ENCODE measurements around the gene SWT1.
A peak's percentile ranks its signal among the peaks of the same experiment; 100 is the strongest.
"Not testable (repeated sequence)": the region's sequence is repeated elsewhere in the genome, so short reads cannot be mapped to it uniquely, and the experiment has no call there.

The SWT1 gene

GRCh38 chr1:185250063-185250462 is 93.1 kb downstream of the SWT1 start:
- DNase-seq = no peak

DNA sequence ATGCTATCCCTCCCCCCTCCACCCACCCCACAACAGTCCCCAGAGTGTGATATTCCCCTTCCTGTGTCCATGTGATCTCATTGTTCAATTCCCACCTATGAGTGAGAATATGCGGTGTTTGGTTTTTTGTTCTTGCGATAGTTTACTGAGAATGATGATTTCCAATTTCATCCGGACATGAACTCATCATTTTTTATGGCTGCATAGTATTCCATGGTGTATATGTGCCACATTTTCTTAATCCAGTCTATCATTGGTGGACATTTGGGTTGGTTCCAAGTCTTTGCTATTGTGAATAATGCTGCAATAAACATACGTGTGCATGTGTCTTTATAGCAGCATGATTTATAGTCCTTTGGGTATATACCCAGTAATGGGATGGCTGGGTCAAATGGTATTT is 95.0 kb downstream of the SWT1 start:
- DNase-seq = not testable (repeated sequence)

- DNase-seq = not testable (repeated sequence)
These were observed 95.4 kb downstream of the SWT1 start for GRCh38 chr1:185252404-185252803.

- DNase-seq = not testable (repeated sequence)
These were observed 98.6 kb downstream of the SWT1 start for GRCh38 chr1:185255595-185255994.

DNA sequence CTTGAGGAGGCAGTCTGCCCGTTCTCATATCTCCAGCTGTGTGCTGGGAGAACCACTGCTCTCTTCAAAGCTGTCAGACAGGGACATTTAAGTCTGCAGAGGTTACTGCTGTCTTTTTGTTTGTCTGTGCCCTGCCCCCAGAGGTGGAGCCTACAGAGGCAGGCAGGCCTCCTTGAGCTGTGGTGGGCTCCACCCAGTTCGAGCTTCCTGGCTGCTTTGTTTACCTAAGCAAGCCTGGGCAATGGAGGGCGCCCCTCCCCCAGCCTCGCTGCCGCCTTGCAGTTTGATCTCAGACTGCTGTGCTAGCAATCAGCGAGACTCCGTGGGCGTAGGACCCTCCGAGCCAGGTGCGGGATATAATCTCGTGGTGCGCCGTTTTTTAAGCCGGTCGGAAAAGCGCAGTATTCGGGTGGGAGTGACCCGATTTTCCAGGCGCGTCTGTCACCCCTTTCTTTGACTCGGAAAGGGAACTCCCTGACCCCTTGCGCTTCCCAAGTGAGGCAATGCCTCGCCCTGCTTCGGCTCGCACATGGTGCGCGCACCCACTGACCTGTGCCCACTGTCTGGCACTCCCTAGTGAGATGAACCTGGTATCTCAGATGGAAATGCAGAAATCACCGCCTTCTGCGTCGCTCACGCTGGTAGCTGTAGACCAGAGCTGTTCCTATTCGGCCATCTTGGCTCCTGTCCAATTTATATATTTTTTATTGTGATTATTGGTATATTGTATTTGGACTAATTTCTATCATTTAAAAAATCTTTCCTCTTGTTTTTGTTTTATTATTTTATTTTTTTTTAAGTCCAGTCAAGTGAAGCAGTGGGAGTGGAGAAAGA is 100.4 kb downstream of the SWT1 start:
- DNase-seq = peak; percentile 7

DNA sequence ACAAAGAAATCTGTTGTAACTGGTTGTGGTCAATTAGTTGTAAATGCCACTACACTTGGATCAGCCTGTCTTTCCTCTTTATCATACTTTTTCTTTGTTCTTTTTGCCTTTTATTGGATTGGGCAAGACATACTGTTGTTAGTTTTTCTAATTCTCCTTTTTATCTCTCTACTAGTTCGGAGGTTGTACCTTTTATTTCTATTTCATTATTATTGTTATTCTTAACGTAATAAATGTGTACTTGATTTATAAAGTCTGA is 100.9 kb downstream of the SWT1 start:
- DNase-seq = no peak

DNA sequence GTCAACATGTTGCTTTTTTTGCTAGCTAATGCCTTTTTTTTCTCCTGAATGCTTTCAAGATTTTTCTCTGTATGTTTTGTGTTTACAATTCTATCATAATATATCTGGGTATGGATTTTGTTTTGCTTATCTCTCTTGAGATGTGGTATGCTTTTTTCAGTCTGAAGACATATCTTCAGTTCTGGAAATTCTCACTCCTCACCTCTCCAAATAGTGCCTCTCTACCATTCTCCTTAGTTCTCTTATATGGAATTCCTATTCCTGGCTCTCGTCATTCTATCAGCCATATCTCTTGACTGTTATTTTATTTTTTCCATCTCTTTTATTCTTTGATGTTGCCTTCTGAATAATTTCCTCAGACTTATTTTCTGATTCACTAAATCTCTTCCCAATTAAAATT is 101.7 kb downstream of the SWT1 start:
- no peak for DNase-seq

- no peak for DNase-seq
These were observed 103.6 kb downstream of the SWT1 start for GRCh38 chr1:185260611-185261010.

DNA sequence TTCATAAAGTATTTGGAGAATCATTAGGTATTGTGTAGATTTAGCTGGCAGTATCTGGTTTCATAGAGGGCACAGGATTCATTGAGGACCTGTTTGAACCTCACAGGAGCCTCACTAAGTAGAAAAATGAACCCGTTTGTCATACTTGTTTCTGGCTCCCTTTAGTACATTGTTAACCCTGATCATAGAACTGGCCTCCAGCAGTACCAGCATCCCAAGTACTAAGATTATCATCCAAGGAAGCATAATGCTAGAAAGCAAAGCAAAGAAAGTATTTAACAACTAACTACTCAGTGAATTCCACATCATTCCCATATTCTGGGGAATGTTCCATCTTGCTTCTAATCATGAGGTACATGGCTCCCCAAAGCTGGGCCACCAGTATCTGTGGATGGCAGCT is 105.2 kb downstream of the SWT1 start:
- DNase-seq = no peak

DNA sequence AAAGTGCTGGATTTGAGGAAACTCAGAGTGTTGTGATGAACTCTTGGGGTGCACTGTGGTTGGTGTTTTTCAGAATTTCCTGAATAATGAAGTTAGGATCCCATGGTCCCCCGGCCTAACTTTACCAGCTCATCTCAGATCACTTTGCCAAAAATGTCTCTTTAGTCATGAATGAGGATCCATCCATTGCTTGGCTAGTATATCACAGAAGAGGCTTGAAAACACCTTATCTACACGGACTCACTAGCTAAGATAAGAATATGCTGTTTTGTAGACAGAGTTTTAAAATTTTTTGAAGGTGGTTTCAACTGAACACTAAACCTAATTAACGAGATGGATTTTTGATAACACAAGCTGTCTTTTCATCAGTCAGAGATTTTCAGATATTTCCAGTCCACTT is 106.3 kb downstream of the SWT1 start:
- DNase-seq = no peak

DNA sequence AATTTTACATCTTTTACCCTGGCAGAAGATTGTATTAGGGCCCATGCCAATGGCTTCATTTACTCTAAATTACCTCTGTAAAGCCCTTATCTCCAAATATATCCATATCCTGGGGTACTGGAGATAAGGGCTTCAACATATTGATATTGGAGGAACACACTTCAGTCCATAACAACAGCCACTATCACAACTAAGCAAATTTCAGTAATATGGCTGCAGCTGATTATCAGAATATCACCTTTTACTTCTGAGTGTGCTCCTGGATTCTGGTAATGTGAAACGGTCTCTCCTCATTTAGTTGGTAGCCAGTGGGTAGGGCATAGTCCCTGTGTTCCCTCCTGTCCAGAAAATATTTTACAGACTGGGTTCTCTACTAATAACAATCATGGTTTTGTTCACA is 106.8 kb downstream of the SWT1 start:
- DNase-seq = no peak

DNA sequence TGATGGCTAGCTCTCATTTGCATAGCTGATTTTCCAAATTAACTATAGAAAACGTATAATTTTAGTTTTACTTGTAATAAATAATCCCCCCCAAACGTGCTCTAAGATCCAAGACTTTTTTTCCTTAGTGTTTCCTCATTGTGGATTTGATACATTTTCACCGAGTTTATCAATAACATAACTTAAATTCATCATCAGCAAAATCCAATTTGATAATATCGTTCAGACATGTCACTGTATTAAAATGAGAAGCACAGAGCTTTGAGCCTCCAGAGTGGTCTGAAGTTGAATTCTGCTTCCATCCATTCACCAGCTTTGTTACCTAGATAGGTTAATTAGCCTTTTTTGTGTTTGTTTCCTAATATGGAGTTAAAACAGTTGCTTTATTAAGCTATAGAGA is 108.3 kb downstream of the SWT1 start:
- no peak for DNase-seq

GRCh38 chr1:185267301-185267700 is 110.3 kb downstream of the SWT1 start:
- DNase-seq = no peak

- no peak for DNase-seq
These were observed 110.7 kb downstream of the SWT1 start for GRCh38 chr1:185267701-185268100.

- no peak for DNase-seq
These were observed 111.4 kb downstream of the SWT1 start for GRCh38 chr1:185268352-185268751.

- DNase-seq = no peak
These were observed 115.0 kb downstream of the SWT1 start for GRCh38 chr1:185271921-185272320.

DNA sequence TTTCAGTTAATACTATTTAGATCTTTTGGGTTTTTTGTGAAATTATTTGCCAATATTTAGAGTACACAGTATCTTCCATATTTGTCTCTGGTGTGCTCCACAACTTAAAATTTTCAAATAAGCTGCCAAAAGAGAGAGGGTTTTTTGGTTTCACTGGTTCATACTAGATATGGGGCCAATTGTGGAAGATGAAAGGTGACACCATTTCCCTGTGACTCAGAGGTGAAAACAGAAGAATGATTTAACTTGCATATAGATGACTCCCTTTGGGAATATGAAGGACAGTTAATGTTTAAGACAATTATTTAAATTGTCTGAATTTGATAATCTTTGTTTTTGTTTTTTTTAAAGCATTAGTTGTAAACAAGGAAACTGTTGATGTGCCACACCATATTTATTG is 122.6 kb downstream of the SWT1 start:
- no peak for DNase-seq

DNA sequence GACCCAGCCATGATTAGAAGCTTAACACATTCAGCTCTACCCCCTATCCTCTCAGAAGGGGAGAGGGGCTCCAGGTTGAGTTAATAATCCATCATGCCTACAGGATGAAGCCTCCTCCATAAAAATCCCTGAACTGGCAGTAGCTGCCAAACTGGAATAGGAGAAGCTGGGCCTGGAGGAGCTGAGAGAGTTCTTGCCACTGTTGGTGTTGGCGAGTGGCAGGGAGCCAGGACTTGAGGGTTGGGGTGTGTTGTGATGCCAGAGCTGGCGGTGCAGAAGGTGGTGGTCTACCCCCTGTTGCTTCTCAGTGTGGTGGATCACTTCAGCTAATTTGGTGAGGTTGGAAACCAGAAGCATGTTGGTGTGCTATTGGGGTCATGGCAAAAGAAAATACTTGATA is 123.6 kb downstream of the SWT1 start:
- DNase-seq = no peak

DNA sequence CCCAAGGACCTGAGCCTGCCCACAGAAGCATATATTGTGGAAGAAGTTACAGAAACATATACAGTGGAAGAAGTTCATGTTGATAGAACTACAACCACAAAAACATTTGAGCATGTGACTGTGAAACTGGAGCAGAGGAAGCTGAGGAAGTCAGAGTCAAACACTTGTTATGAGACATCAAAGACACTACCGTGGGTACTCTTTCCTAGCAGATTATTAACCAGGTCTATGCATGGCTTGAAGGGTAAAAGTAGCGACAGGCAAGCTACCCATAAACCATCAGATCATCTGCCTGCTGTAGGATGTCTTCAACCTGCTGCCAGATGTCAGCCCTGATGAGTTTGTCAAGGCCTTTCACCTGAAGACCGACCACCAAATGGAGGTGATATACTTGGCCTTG is 124.3 kb downstream of the SWT1 start:
- DNase-seq = peak; percentile 71

GRCh38 chr1:185284116-185284515 is 127.1 kb downstream of the SWT1 start:
- DNase-seq = no peak

GRCh38 chr1:185284533-185285276 is 127.7 kb downstream of the SWT1 start:
- no peak for DNase-seq

DNA sequence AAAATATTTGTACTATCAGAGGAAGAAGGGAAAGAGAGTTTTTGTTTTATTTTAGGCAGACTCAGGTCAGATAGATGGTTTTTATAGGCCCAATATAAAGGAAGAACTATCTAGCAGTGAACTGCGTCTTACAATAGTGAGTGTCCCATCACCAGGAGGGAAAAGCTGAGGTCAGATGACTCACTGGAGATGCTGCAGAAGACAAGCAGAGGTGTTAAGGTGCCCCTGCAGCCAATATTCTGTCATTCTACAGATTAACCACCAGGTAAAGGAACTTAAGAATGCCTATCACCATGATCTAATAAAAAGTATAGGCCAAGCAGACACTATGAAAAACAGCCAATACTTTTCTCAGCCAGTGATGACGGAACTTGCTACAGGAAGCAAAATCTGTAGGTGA is 130.5 kb downstream of the SWT1 start:
- DNase-seq = no peak

DNA sequence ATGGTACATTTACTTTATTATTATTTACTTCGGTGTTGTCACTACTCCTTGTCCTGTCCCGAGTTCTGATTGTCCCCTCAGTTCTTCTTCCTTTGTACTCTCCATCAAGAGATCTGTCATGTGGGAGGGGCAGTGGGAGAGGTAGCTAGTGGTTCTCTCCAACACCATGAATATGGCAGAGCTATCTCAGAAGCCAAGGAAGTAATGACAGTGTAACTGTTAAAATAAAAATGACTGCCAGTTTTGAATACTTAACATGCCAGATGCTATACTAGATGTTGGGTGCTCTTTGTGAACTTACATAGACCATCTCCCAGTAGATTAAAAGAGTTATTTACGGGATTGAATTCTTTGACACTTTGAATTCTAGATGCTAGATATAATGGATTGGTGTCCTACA is 131.5 kb downstream of the SWT1 start:
- no peak for DNase-seq

- DNase-seq = no peak
These were observed 132.9 kb downstream of the SWT1 start for GRCh38 chr1:185289880-185290279.

- no peak for DNase-seq
These were observed 134.2 kb downstream of the SWT1 start for GRCh38 chr1:185291159-185291558.

Data from central memory CD4-positive, alpha-beta T cell (primary cell).